Ectodermal cell (in vitro differentiated cells): ENCODE results near the gene DUSP2.

Experiments
- H3K27ac ChIP-seq: 2 replicates; pipeline ENCODE4 v1.7.0; 2013; ENCODE audit warnings: mild to moderate bottlenecking, low read depth, low read length; ENCODE audit not compliant: insufficient read depth, poor library complexity, severe bottlenecking
- H3K27me3 ChIP-seq: 2 replicates; pipeline ENCODE4 v1.7.0; 2013; ENCODE audit warnings: mild to moderate bottlenecking, low read length; ENCODE audit not compliant: insufficient read depth, control insufficient read depth, poor library complexity, severe bottlenecking
- H3K36me3 ChIP-seq: one replicate; pipeline ENCODE4 v1.7.0; 2013; ENCODE audit warnings: low read length; ENCODE audit not compliant: control insufficient read depth, insufficient read depth
- H3K4me1 ChIP-seq: one replicate; pipeline ENCODE4 v1.7.0; 2013; ENCODE audit warnings: low read length; ENCODE audit not compliant: control insufficient read depth, insufficient read depth
- H3K4me3 ChIP-seq: 2 replicates; pipeline ENCODE4 v1.7.0; 2013; ENCODE audit warnings: low read depth, low read length, control low read depth; ENCODE audit not compliant: insufficient read depth
- H3K9me3 ChIP-seq: 2 replicates; pipeline ENCODE4 v1.7.0; 2013; ENCODE audit warnings: mild to moderate bottlenecking, low read length, moderate library complexity; ENCODE audit not compliant: control insufficient read depth
- WGBS, 2 experiments: methylation state at CpG; one replicate each; pipeline ENCODE4 v1.1.7; 2013; ENCODE audit warnings: missing lambda C conversion rate in 2 of 2; 5-methylcytosine and 5-hydroxymethylcytosine counted together

The DUSP2 gene

DNA sequence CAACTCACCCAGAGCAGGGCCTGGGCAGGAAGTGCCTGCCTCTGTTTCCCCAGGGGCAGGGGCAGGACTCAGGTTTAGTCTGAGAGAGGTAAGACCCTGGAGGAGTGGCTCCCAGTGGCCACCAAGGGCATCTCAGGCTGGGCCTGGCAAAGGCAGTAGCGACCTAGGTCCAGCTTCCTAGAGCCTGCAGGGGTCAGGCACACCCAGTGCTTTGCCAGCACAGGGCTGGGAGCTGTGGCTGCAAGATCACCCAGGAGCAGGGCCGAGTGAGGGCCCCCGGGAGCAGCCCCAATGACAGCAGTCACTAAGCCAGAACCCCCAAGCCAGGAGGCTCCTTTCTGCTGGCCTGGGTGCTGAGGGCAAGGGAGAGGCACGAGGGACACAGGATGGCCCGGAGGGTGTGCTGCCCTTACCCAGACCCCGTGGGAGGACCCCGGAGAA, 8.8 kb upstream of the DUSP2 start:
- no peaks in the 10 kb centered on the region for H3K27me3 ChIP-seq
- H3K9me3 ChIP-seq: no peaks in the 10 kb centered on the region
- no peak overlapping the region for H3K27ac ChIP-seq
- H3K4me1 ChIP-seq: peaks cover 22% of the 10 kb centered on the region
- H3K4me3 ChIP-seq: no peak overlapping the region
- WGBS, 2 experiments: 93 to 97% methylated on average over 7 of the region's 7 CpGs
- no peaks in the 10 kb centered on the region for H3K36me3 ChIP-seq

DNA sequence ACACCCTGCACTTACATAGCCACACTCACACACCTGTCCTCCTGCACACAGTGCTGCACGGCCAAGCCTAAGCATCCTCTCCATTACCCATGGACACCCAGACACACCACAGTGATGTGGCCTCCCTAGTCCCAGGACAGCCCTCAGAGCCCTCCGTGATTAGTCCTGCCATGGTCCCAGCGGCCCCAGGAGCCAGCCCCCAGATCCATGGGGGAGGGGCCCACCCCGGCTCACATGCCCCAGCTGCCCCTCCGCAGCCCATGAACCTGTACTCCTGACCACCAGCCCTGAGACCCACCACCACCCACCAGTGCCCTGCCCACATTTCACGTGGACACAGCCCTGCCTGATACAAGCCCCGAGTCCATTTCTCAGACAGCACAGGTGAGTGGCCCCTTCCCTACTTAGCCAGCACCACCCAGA, 8.1 kb upstream of the DUSP2 start:
- peaks cover 25% of the 10 kb centered on the region for H3K4me1 ChIP-seq
- H3K36me3 ChIP-seq: no peaks in the 10 kb centered on the region
- no peaks in the 10 kb centered on the region for H3K9me3 ChIP-seq
- peak overlapping the region; percentile 26 for H3K27ac ChIP-seq
- peaks cover under 1% of the 10 kb centered on the region for H3K27me3 ChIP-seq
- 92 to 94% methylated on average over 7 of the region's 7 CpGs for WGBS, 2 experiments
- no peak overlapping the region for H3K4me3 ChIP-seq

DNA sequence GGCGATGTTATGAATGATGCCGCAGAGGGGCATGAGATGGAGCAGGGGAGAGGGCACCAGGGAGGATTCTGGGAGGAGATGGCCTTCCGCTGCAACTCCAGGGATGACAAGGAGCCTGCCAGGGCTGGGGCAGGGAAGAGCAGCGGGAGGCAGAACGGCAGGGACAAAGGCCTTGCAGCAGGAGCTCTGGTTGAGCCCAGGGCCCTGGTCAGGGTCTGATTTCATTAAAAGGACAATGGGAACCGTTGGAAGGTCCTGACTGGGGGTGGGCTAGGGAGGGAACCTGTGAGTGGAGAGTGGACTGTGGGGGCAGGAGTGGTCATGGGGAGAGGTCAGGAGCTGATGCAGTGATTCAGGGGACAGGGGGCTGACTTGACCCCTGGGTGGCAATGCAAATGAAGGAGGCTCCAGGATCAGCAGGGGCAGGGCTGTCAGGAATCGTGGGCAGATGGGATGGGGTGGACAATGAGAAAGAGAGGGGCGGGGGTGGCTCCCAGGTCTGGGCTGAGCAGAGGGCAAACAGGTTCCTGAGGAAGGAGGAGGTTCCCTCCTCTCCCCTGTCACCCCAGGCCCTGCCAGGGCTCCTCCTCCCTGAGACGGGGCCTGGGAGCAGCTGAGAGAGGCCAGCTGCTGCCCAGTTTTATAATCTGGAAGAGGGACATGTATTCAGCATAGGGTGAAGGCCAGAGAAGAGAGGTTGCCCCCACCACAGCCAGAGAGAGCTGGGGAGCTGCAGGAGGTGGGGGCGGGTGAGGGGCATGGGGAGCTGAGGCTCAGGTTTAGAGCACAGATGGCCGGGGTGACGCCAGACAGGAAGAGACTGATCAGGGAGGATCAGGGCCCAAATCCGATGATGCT, 7.3 kb upstream of the DUSP2 start:
- Histone ChIP-seq H3K27me3 (peaks cover 3% of the 10 kb centered on the region), H3K27ac (peak overlapping the region; percentile 39), H3K4me1 (peaks cover 29% of the 10 kb centered on the region), H3K36me3 (no peaks in the 10 kb centered on the region), H3K9me3 (no peaks in the 10 kb centered on the region), H3K4me3 (no peak overlapping the region)
- WGBS, 2 experiments: 43 to 45% methylated on average over 13 of the region's 13 CpGs

DNA sequence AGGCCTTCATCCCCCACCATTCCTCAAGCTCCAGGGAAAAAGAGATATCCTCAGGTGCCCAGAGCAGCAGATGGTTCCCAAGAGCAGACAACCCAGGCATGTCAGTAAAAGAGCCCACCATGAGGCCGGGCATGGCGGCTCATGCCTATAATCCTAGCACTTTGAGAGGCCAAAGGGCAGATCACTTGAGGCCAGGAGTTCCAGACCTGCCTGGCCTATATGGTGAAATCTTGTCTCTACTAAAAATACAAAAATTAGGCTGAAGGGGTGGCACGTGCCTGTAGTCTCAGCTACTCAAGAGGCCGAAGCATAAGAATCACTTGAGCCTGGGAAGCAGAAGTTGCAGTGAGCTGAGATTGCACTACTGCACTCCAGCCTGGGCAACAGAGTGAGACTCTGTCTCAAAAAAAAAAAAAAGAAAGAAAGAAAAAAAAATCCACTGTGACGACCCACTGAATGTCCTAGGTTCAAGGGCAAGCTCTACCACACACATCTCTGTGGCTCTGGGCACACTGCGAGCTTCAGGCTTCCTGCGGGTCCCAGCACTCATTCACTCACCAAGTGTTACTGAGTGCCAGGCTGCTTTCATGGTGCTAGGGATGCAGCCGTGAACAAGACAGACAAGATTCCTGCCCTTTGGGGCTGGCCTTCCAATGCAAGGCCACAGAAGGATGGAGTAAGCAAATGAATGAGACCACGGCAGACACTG, 6.5 kb upstream of the DUSP2 start:
- Histone ChIP-seq H3K27me3 (peaks cover 7% of the 10 kb centered on the region), H3K27ac (no peak overlapping the region), H3K36me3 (no peaks in the 10 kb centered on the region), H3K9me3 (no peaks in the 10 kb centered on the region), H3K4me3 (no peak overlapping the region), H3K4me1 (peaks cover 29% of the 10 kb centered on the region)
- 84 to 87% methylated on average over 9 of the region's 9 CpGs for WGBS, 2 experiments

DNA sequence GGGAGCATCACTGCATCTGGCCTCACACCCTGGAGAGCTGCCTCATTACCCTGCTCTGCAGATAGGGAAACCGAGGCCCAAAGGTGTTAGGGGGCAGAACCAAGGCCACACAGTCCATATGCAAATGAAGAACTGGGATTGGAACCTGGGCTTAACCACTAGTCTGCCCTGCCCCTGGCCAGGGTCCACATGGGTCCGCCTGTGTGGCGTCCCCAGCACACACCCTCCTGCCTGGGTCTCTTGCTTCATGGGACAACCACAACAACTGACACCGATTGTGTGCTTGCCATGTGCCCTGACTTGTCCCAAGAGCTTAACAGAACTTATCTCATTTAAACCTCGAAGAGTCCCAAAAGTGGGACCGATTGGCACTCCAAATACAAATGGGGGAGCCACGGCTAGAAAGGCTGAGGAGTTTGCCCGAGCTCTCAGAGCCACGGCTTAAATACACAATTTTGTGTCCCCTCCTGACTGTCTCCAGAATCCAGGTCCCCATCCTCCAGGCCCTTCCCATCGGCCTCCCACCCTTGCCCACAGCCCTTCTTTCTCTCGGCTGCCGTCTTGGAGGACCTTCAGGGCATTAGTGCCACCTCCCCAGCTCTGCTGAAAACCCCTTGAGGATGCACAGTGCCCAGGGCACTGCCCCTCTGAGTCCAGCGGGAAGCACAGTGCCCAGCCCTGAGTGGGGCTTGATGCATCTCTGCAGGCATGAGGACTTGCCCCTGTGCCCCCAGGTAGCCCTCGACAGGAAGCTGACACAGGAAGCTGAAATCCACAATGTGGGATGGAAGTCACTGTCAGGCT, 5.8 kb upstream of the DUSP2 start:
- H3K4me3 ChIP-seq: no peak overlapping the region
- no peak overlapping the region for H3K27ac ChIP-seq
- H3K36me3 ChIP-seq: no peaks in the 10 kb centered on the region
- peaks cover 15% of the 10 kb centered on the region for H3K27me3 ChIP-seq
- H3K4me1 ChIP-seq: peaks cover 35% of the 10 kb centered on the region
- 95% methylated on average over 14 of the region's 14 CpGs for WGBS, 2 experiments
- no peaks in the 10 kb centered on the region for H3K9me3 ChIP-seq

DNA sequence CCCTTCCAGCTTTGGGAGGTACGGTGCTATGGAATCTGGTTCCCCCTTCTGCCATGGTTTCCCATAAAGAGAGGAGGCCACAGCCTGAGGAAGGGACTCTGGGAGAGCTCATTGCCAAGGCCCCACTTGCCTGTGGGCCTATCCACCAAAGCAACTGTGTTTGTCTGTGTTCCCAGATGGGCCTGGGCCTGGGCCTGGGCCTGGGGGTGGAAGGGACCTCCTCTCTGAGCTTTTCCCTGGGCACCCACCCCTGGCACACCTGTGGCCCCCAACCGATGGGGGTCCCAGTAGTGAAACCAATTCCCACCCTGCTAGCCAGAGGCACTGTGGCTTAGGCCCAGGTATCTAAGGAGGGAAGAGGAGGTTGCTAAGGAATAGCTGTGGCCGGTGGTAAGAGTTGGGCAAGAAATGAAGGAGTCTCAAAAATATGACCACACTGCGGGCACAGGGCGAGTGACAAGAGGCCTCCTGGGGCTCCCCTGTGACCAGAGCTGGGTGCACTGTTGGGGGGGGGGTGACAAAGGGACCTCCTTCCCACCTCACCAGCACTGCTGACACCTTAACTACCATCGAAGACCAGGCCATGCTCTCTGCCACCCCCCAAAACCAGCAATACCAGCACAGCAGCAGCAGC, 4.9 kb upstream of the DUSP2 start:
- Histone ChIP-seq H3K4me1 (peaks cover 37% of the 10 kb centered on the region), H3K27ac (no peak overlapping the region), H3K36me3 (no peaks in the 10 kb centered on the region), H3K9me3 (no peaks in the 10 kb centered on the region), H3K27me3 (peaks cover 23% of the 10 kb centered on the region), H3K4me3 (no peak overlapping the region)
- WGBS, 2 experiments: 95 to 97% methylated on average over 6 of the region's 6 CpGs

DNA sequence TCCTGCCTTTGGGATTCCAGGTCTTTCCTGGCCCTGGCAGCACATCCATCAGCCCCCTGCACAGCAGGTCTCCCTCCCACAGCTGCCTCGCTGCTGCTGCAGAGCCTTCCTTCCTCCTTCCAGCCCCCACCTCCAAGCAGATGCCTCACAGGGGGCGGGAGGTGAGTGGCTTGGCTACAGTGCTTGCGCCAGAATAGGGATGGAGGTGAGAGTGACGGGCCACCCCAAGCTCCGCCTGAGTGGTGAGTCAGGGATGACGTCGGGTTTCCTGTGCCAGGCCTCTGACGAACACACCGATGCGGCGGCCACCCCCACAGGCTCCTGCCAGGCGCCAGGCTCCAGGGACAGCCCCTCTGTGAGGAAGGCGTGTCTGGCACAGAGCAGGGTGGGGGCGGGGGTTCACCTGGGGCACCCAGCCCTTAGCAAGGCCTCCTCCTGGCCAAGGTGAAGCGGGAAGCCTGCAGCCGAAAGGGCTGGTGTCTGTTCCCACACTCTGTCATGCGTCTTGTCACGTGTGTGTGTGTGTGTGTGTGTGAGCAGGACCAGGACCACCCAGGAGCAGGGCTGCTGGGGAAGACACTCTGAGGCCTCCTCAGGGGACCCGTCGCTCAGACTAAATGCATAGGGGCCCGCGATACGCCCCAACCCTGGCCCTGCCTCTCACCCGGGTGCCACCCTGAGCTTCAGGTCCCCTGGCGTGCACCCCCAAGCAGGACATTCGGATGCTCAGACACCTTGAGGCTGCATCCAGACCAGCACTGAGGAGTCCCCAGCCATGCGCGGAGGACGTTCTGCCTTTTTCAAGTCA, 3.4 kb upstream of the DUSP2 start:
- Histone ChIP-seq H3K9me3 (no peaks in the 10 kb centered on the region), H3K4me3 (no peak overlapping the region), H3K27ac (no peak overlapping the region), H3K27me3 (peaks cover 38% of the 10 kb centered on the region), H3K4me1 (peaks cover 36% of the 10 kb centered on the region), H3K36me3 (no peaks in the 10 kb centered on the region)
- WGBS, 2 experiments: 48% methylated on average over 29 of the region's 29 CpGs

DNA sequence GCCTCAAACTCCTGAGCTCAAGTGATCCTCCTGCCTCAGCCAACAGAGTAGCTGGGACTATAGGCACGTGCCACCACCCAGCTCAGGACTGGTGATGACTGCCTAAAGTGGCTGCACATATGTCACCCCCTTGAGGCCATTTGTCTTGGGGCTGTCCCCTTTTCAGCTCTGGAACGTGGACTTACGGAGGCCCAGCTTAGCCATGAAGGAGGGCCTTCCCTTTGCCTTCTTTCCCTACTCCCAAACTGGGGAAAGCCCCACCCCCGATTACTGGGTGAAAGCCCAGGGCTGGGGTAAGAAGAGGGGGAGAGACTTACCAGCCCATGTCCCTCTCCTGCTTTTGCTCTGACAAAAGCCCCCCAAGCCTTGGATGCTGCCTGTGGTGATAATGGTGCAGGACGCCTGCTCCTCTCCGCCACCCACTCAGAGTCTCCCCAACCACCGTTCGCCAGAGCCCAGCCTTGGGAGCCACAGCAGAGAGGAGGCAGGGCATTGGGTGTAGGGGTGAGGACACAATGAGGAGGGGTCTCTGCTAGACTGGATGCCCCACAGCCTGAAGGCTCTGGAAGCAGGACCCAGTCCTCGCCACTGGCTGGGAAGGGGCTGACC, 2.5 kb upstream of the DUSP2 start:
- Histone ChIP-seq H3K4me1 (peaks cover 27% of the 10 kb centered on the region), H3K27ac (no peak overlapping the region), H3K9me3 (no peaks in the 10 kb centered on the region), H3K36me3 (no peaks in the 10 kb centered on the region), H3K27me3 (peaks cover 39% of the 10 kb centered on the region), H3K4me3 (no peak overlapping the region)
- 77 to 78% methylated on average over 9 of the region's 9 CpGs for WGBS, 2 experiments
